Measurements from ENCODE around the gene ATP6V0B. TPM values are rescaled to one million over a fixed set of nuclear protein-coding genes. Genes with fewer than 3 reads are reported as not detected.

The ATP6V0B gene
- total RNA-seq, 1 donor = 89.4 TPM

DNA sequence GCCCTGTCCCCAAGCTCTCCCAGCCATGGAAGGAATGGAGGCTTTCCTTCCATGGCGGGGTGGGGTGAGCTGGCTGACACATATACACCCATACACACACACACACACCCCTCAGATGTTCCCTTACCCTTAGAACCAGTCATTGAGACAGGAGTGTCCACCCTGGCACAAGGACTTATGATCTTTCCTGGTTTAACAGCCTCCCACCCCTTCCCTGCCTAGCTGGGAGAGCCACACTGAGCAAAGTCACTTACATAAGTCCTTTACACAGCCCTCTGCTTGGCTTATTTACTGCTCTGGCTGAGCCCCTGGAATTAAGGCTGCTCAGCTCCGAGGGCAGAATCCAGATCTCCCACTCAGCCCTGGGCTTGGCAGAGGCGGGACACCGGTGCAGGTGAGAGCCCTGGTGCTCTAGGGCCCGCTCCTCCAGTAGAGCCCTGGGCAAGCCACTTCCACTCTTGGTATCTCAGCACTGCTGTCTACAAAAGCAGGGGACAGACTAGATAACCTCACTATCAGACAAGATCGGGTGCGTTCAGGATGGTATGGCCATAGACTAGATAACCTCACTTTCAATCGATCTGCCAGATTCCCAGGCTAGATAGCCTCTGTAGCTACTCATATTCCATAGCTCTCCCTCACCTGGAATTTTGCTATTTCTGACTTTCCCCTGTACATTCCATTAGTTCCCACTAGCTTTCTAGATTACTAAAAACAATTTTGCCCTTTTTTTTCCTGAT is 39.8 kb downstream of the ATP6V0B start:
- Histone ChIP-seq H3K79me2 (ENCODE audit: insufficient read depth, low read length) (no peaks in the 10 kb centered on the region), H2AFZ (ENCODE audit: low read length) (no peak overlapping the region), H3K4me3 (ENCODE audit: insufficient read depth, low read length) (no peak overlapping the region), H4K20me1 (ENCODE audit: insufficient read depth, low read length) (no peaks in the 10 kb centered on the region), H3K36me3 (ENCODE audit: insufficient read depth, low read length) (no peaks in the 10 kb centered on the region), H3K27me3 (ENCODE audit: insufficient read depth, low read length) (no peaks in the 10 kb centered on the region), H3K9me3 (ENCODE audit: low read depth, low read length) (no peaks in the 10 kb centered on the region), H3K27ac (ENCODE audit: low read depth, low read length) (no peak overlapping the region), H3K4me1 (ENCODE audit: insufficient read depth, low read length) (peaks cover 27% of the 10 kb centered on the region), H3K4me2 (ENCODE audit: insufficient read depth, low read length) (no peak overlapping the region)
- DNase-seq (ENCODE audit: insufficient read length, low spot score, missing footprints) = no peak
- TF ChIP-seq, protein P1, sequence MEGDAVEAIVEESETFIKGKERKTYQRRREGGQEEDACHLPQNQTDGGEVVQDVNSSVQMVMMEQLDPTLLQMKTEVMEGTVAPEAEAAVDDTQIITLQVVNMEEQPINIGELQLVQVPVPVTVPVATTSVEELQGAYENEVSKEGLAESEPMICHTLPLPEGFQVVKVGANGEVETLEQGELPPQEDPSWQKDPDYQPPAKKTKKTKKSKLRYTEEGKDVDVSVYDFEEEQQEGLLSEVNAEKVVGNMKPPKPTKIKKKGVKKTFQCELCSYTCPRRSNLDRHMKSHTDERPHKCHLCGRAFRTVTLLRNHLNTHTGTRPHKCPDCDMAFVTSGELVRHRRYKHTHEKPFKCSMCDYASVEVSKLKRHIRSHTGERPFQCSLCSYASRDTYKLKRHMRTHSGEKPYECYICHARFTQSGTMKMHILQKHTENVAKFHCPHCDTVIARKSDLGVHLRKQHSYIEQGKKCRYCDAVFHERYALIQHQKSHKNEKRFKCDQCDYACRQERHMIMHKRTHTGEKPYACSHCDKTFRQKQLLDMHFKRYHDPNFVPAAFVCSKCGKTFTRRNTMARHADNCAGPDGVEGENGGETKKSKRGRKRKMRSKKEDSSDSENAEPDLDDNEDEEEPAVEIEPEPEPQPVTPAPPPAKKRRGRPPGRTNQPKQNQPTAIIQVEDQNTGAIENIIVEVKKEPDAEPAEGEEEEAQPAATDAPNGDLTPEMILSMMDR (IDR thresholded peaks at IDR 0.05; ENCODE audit: extremely low read depth, low read depth, low read length) = no peak

DNA sequence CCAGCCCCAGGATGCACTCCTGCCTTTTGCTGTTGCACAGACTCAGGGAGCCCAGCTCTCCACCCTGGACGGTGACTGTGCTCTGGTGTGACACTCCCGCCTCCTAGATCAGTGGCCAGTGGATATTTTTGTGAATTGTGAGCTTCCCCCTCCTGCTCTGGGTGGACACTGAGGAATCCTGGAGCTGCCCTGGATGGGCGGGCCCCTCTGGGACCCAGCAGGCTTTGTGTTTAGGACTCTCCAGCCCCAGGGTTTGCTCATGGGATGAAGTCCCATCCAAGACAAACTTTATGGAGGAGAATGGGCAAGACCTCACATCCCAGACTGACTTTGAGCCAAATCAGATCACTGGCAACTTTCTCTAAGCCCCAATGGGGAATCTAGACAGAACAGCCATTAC is 40.4 kb downstream of the ATP6V0B start:
- TF ChIP-seq, protein P1 (IDR thresholded peaks at IDR 0.05; ENCODE audit: extremely low read depth, low read depth, low read length) = no peak
- DNase-seq (ENCODE audit: insufficient read length, low spot score, missing footprints) = peak; percentile 87
- Histone ChIP-seq H3K9me3 (ENCODE audit: low read depth, low read length) (no peaks in the 10 kb centered on the region), H3K79me2 (ENCODE audit: insufficient read depth, low read length) (no peaks in the 10 kb centered on the region), H4K20me1 (ENCODE audit: insufficient read depth, low read length) (no peaks in the 10 kb centered on the region), H3K4me1 (ENCODE audit: insufficient read depth, low read length) (peaks cover 27% of the 10 kb centered on the region), H3K4me2 (ENCODE audit: insufficient read depth, low read length) (peak overlapping the region; percentile 47), H2AFZ (ENCODE audit: low read length) (peak overlapping the region; percentile 18), H3K36me3 (ENCODE audit: insufficient read depth, low read length) (no peaks in the 10 kb centered on the region), H3K27ac (ENCODE audit: low read depth, low read length) (no peak overlapping the region), H3K27me3 (ENCODE audit: insufficient read depth, low read length) (no peaks in the 10 kb centered on the region), H3K4me3 (ENCODE audit: insufficient read depth, low read length) (no peak overlapping the region)

DNA sequence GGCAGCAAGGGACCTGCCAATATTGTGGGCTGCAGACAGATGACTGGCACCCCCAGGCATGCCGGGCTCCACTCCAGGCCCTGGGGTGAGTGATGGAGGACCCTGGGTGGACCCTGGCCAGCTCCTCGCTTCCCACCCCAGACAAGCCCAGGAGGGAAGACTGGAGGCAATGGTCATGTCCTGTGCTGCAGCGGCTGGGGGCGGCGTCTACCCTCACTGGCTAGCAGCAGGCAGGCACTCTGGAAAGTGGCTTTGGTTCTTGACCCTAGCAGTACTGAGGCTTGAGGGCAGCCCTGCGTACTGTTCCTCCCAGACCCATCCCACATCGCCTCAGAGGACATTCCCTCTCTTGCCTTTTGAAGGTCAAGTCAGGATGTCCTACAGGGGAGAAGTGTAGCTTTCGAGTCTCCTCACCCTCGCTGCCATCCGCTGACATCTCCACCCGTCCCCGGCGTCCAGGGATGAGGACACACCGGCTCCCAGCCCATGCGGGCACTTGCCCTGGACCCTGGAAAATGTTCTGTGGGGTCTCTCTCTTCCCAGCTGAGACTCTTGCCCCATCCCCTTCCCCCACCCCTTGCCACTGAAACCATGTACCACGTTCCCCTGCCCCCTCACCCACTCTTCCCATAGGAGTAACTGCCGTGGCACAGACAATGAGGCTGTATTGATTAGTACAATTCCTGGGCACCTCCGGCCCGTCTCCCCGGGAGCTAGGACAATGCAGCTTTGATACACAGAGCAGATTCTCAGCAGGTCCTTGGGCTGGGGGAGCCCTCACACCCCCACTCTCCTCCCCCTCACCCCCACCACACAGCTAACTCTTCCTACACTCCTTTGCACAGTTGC is 41.5 kb downstream of the ATP6V0B start:
- Histone ChIP-seq H3K4me3 (ENCODE audit: insufficient read depth, low read length) (no peak overlapping the region), H3K27ac (ENCODE audit: low read depth, low read length) (no peak overlapping the region), H3K9me3 (ENCODE audit: low read depth, low read length) (no peaks in the 10 kb centered on the region), H4K20me1 (ENCODE audit: insufficient read depth, low read length) (no peaks in the 10 kb centered on the region), H3K79me2 (ENCODE audit: insufficient read depth, low read length) (no peaks in the 10 kb centered on the region), H2AFZ (ENCODE audit: low read length) (no peak overlapping the region), H3K36me3 (ENCODE audit: insufficient read depth, low read length) (no peaks in the 10 kb centered on the region), H3K4me1 (ENCODE audit: insufficient read depth, low read length) (peaks cover 27% of the 10 kb centered on the region), H3K4me2 (ENCODE audit: insufficient read depth, low read length) (no peak overlapping the region), H3K27me3 (ENCODE audit: insufficient read depth, low read length) (no peaks in the 10 kb centered on the region)
- TF ChIP-seq, protein P1 (IDR thresholded peaks at IDR 0.05; ENCODE audit: extremely low read depth, low read depth, low read length) = no peak
- DNase-seq (ENCODE audit: insufficient read length, low spot score, missing footprints) = peak; percentile 66

DNA sequence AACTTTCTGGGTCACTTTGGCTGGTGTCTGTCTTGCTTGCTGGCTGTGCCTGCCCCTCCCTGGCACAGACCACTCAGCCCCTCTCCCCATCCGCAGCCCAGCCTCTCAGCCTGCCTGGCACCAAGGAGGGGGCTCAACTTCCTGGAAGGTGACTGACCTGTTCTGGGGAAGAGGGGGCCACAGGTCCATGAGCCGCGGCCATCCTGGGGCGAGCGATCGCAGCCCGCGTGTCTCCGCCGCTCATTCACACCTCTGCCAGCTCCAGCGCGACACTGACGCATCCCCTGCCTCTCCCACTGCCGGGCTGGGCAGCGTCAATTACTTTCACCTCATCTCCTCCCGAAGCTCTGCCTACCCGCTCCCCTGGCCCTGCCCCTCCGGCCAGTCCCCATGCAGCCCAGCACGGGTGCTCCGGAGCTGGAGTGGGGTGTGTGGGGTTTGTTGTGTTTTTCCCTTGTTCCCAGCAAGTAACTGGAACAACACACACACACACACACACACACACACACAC is 42.2 kb downstream of the ATP6V0B start:
- H3K4me3 ChIP-seq (ENCODE audit: insufficient read depth, low read length) = no peak overlapping the region
- H4K20me1 ChIP-seq (ENCODE audit: insufficient read depth, low read length) = no peaks in the 10 kb centered on the region
- TF ChIP-seq, protein P1 (IDR thresholded peaks at IDR 0.05; ENCODE audit: extremely low read depth, low read depth, low read length) = no peak
- no peak overlapping the region for H3K4me2 ChIP-seq (ENCODE audit: insufficient read depth, low read length)
- no peak overlapping the region for H2AFZ ChIP-seq (ENCODE audit: low read length)
- H3K36me3 ChIP-seq (ENCODE audit: insufficient read depth, low read length) = no peaks in the 10 kb centered on the region
- H3K4me1 ChIP-seq (ENCODE audit: insufficient read depth, low read length) = peaks cover 27% of the 10 kb centered on the region
- no peak overlapping the region for H3K27ac ChIP-seq (ENCODE audit: low read depth, low read length)
- H3K79me2 ChIP-seq (ENCODE audit: insufficient read depth, low read length) = no peaks in the 10 kb centered on the region
- DNase-seq (ENCODE audit: insufficient read length, low spot score, missing footprints) = peak; percentile 52
- no peaks in the 10 kb centered on the region for H3K9me3 ChIP-seq (ENCODE audit: low read depth, low read length)
- no peaks in the 10 kb centered on the region for H3K27me3 ChIP-seq (ENCODE audit: insufficient read depth, low read length)
